Panc1 (cell line): Measurements from ENCODE around the gene MMP15. TPM values are rescaled to one million over a fixed set of nuclear protein-coding genes. Genes with fewer than 3 reads are reported as not detected.
A peak's percentile ranks its signal among the peaks of the same experiment; 100 is the strongest.

Experiments
- ATAC-seq: fragments of 200-7000 bp; cut with Tn5 transposase; 2 replicates; pipeline ENCODE4 v1.9.1; 2020; ENCODE audit warnings: mild to moderate bottlenecking, moderate library complexity
- BruUV-seq: library from RNA; stranded (reverse); fragments of 400-500 nt; replicated peaks from 2 replicates; lab custom pipeline; 2021; lab: Mats Ljungman, UMichigan
- CTCF ChIA-PET: fragments of 300-600 bp; sonication (Branson Sonifier 250); formaldehyde crosslinking; loops from one replicate; lab custom pipeline; 2022; ENCODE audit warnings: antibody characterized with exemption; lab: Charles Lee
- POLR2A ChIA-PET: fragments of 300-600 bp; sonication (Branson Sonifier 250); formaldehyde crosslinking; loops from one replicate; lab custom pipeline; 2022; ENCODE audit warnings: antibody characterized with exemption; lab: Charles Lee
- DNase-seq: peaks from one replicate; pipeline ENCODE4 v3.0.0-alpha.2; 2010; ENCODE audit warnings: low read depth, low spot score
- H3K27ac ChIP-seq: 2 replicates; pipeline ENCODE4 v1.5.1; 2011; ENCODE audit warnings: mild to moderate bottlenecking, low read length, inconsistent platforms
- H3K27me3 ChIP-seq: fragments of 200-500 bp; sonication (Bioruptor generic); 2 replicates; pipeline ENCODE4 v1.6.0; 2014; ENCODE audit warnings: low read length, inconsistent platforms; ENCODE audit not compliant: control insufficient read depth, insufficient read depth
- H3K36me3 ChIP-seq: fragments of 200-500 bp; sonication (Bioruptor generic); 2 replicates; pipeline ENCODE4 v1.5.1; 2014; ENCODE audit warnings: inconsistent platforms, mild to moderate bottlenecking, low read length, moderate library complexity; ENCODE audit not compliant: control insufficient read depth, insufficient read depth
- H3K4me1 ChIP-seq: 2 replicates; pipeline ENCODE4 v1.5.1; 2011; ENCODE audit warnings: inconsistent platforms, mild to moderate bottlenecking, low read length, moderate library complexity; ENCODE audit not compliant: control insufficient read depth, insufficient read depth
- H3K4me3 ChIP-seq, 2 experiments: 2 replicates each; pipeline ENCODE4 v1.5.1; 2011 to 2012; ENCODE audit warnings: low read depth in 2 of 2, low read length in 2 of 2, mild to moderate bottlenecking in 2 of 2, inconsistent platforms in 1 of 2, moderate library complexity in 1 of 2
- H3K9me3 ChIP-seq: fragments of 200-500 bp; sonication (Bioruptor generic); 2 replicates; pipeline ENCODE4 v1.5.1; 2014; ENCODE audit warnings: low read depth, mild to moderate bottlenecking, inconsistent platforms, low read length, moderate library complexity; ENCODE audit not compliant: control insufficient read depth, insufficient read depth
- POLR2AphosphoS5 ChIP-seq: IDR thresholded peaks from 2 replicates; pipeline ENCODE4 v1.6.1; 2012; ENCODE audit warnings: mild to moderate bottlenecking, low read depth, low read length, moderate library complexity
- SIN3A ChIP-seq: IDR thresholded peaks from 2 replicates; pipeline ENCODE4 v1.6.1; 2012; ENCODE audit warnings: low read depth, mild to moderate bottlenecking, low read length, moderate library complexity, borderline replicate concordance; ENCODE audit not compliant: insufficient read depth
- TCF7L2 ChIP-seq: IDR thresholded peaks from 2 replicates; pipeline ENCODE4 v1.6.1; 2011; ENCODE audit warnings: mild to moderate bottlenecking, low read depth, low read length, inconsistent platforms
- in situ Hi-C: cut with HindIII; loops from 2 replicates; pipeline ENCODE4 v1.10.0; 2016; ENCODE audit warnings: low sequenced_read_pairs, low pct_unique_long_range_greater_than_20kb
- intact Hi-C: fragments of 100-400 bp; cut with micrococcal nuclease; formaldehyde crosslinking; loops from one replicate; pipeline ENCODE4 v1.10.0; 2022; ENCODE audit not compliant: unreplicated experiment
- total RNA-seq: library from RNA; stranded (reverse); gene quantifications from one replicate; pipeline ENCODE4 v1.2.1, GENCODE V29; 2021; ENCODE audit not compliant: unreplicated experiment
- TF ChIP-seq, protein P1 (sequence below): fragments of 450-650 bp; IDR thresholded peaks from 2 replicates; pipeline ENCODE4 v1.5.1; 2017; ENCODE audit warnings: mild to moderate bottlenecking
- TF ChIP-seq, protein P2 (sequence below), 2 experiments: IDR thresholded peaks; 2 replicates each; pipeline ENCODE4 v1.6.1; 2011 to 2012; ENCODE audit warnings: low read depth in 2 of 2, control low read depth in 1 of 2, low read length in 1 of 2, mild to moderate bottlenecking in 1 of 2, moderate library complexity in 1 of 2; ENCODE audit not compliant: insufficient read depth in 1 of 2

MMP15 gene
- total RNA-seq, 1 experiment from 2014 or later: 10.9 TPM

DNA sequence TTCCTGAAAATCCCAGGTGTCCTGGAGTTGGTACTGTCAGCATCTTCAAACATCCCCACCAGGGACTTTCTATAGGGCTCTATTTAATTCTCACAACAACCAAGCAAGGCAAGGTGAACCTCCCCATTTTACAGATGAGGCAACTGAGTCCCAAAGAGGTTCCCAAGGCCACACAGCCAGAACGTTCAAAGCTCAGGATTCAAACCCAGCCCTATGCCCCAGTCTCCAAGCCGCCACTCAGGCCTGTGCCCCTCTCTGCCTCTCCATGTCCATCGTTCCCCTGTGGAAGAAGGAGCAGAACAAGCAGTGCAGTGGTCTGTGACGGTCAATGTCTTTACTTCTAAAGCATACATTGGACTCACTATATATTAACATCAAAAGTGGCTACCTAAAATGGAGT lies 31.2 kb upstream of the MMP15 start:
- TF ChIP-seq TCF7L2 (no peak), POLR2AphosphoS5 (no peak), SIN3A (no peak)
- TF ChIP-seq, protein P1, sequence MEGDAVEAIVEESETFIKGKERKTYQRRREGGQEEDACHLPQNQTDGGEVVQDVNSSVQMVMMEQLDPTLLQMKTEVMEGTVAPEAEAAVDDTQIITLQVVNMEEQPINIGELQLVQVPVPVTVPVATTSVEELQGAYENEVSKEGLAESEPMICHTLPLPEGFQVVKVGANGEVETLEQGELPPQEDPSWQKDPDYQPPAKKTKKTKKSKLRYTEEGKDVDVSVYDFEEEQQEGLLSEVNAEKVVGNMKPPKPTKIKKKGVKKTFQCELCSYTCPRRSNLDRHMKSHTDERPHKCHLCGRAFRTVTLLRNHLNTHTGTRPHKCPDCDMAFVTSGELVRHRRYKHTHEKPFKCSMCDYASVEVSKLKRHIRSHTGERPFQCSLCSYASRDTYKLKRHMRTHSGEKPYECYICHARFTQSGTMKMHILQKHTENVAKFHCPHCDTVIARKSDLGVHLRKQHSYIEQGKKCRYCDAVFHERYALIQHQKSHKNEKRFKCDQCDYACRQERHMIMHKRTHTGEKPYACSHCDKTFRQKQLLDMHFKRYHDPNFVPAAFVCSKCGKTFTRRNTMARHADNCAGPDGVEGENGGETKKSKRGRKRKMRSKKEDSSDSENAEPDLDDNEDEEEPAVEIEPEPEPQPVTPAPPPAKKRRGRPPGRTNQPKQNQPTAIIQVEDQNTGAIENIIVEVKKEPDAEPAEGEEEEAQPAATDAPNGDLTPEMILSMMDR: no peak
- TF ChIP-seq, protein P2, sequence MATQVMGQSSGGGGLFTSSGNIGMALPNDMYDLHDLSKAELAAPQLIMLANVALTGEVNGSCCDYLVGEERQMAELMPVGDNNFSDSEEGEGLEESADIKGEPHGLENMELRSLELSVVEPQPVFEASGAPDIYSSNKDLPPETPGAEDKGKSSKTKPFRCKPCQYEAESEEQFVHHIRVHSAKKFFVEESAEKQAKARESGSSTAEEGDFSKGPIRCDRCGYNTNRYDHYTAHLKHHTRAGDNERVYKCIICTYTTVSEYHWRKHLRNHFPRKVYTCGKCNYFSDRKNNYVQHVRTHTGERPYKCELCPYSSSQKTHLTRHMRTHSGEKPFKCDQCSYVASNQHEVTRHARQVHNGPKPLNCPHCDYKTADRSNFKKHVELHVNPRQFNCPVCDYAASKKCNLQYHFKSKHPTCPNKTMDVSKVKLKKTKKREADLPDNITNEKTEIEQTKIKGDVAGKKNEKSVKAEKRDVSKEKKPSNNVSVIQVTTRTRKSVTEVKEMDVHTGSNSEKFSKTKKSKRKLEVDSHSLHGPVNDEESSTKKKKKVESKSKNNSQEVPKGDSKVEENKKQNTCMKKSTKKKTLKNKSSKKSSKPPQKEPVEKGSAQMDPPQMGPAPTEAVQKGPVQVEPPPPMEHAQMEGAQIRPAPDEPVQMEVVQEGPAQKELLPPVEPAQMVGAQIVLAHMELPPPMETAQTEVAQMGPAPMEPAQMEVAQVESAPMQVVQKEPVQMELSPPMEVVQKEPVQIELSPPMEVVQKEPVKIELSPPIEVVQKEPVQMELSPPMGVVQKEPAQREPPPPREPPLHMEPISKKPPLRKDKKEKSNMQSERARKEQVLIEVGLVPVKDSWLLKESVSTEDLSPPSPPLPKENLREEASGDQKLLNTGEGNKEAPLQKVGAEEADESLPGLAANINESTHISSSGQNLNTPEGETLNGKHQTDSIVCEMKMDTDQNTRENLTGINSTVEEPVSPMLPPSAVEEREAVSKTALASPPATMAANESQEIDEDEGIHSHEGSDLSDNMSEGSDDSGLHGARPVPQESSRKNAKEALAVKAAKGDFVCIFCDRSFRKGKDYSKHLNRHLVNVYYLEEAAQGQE (IDR thresholded peaks at IDR 0.05; ENCODE audit: insufficient read depth in 1 of 2, low read depth in 2 of 2, low read length in 1 of 2): no peak
- H3K4me1 ChIP-seq: peaks cover 1% of the 10 kb centered on the region; the same call in 1 of the 2 replicates
- ATAC-seq (no peak), DNase-seq (no peak)
- ChIA-PET CTCF (no interaction called here), POLR2A (no interaction called here)
- no peak overlapping the region for H3K27ac ChIP-seq
- in situ Hi-C loops (no loop called here), intact Hi-C loops (no loop called here)
- H3K9me3 ChIP-seq: no peaks in the 10 kb centered on the region
- H3K27me3 ChIP-seq: no peaks in the 10 kb centered on the region
- no peak overlapping the region for H3K4me3 ChIP-seq
- H3K36me3 ChIP-seq: no peaks in the 10 kb centered on the region
- no TSS peak for BruUV-seq

DNA sequence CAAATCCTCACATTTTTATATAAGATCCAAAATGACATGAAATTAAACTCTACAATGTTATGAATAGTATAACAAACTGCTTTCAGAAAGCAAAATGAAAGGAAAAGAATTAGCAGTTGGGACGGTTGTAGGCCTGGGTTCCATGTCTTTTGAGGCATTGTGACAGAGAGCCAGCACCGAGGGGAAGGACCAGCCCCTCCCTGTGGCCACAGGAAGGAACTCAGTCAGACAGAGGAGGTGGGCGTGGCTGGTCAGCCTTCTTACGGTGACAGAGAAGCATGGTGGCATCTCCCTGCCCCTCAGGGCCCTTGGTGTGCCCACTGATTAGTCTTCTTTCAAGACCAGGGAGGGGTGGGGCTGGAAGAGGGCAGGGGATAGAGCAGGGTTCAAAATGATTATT lies 30.8 kb upstream of the MMP15 start:
- no TSS peak for BruUV-seq
- H3K27ac ChIP-seq: no peak overlapping the region
- no peaks in the 10 kb centered on the region for H3K27me3 ChIP-seq
- H3K4me3 ChIP-seq: no peak overlapping the region
- CTCF ChIA-PET: no interaction called here
- POLR2A ChIA-PET: no interaction called here
- intact Hi-C loops (no loop called here), in situ Hi-C loops (no loop called here)
- ATAC-seq: peak; percentile 78
- TF ChIP-seq, protein P2 (IDR thresholded peaks at IDR 0.05; ENCODE audit: insufficient read depth in 1 of 2, low read depth in 2 of 2, low read length in 1 of 2): no peak
- TF ChIP-seq, protein P1: no peak
- TF ChIP-seq SIN3A: no peak
- no peak for TF ChIP-seq POLR2AphosphoS5
- TF ChIP-seq TCF7L2: no peak
- peaks cover 5% of the 10 kb centered on the region; the same call in 1 of the 2 replicates for H3K4me1 ChIP-seq
- no peaks in the 10 kb centered on the region for H3K36me3 ChIP-seq
- DNase-seq: no peak
- no peaks in the 10 kb centered on the region for H3K9me3 ChIP-seq
